ENCODE data around the gene ANTXR1. TPM values are rescaled to one million over a fixed set of nuclear protein-coding genes. Genes with fewer than 3 reads are reported as not detected.

Gene ANTXR1
- total RNA-seq, 6 donors from 2014 or later = 11.5 to 76.4 (median 31.4) TPM

DNA sequence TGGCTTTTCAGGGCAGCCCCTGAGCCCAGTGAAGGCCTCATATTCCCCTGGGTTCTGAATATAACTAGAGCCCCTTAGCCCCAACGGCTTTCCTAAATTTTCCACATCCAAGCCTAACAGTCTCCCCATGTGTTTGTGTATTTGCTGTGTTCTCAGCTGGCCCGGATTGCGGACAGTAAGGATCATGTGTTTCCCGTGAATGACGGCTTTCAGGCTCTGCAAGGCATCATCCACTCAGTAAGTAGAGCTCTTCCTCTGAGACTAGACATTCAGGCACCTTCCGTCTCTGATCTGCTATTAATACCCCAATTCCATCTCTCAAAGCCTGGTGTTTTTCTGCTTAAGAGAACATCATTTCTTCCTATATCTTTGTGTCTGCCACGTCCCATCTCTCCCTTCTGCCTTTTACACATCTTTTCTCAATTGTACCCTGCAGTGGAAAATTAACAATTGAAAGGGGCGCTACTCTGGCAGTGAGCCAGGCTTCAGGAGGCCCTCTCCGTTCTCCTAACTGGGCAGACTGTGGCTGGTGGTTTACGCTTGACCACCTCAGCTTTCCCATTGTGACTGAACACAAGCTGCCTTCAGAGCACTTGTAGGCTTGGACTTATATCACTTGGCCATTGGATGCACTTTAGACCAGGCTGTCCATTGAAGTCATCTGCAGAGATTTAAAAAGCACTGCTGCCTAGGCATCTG is 64.4 kb downstream of the ANTXR1 start:
- H3K4me1 ChIP-seq = peaks cover 4 to 7% (median 6%) of the 10 kb centered on the region in 4 donors
- no peaks in the 10 kb centered on the region for H3K27me3 ChIP-seq
- ATAC-seq (ENCODE audit: low FRiP score in 2 of 2) = no peak
- H3K9me3 ChIP-seq = no peaks in the 10 kb centered on the region
- H3K4me3 ChIP-seq = no peak overlapping the region
- H3K27ac ChIP-seq = peak overlapping the region in 1 of 4 donors; percentile 29
- no peak for TF ChIP-seq POLR2A (IDR thresholded peaks at IDR 0.05)
- TF ChIP-seq POLR2AphosphoS5 (IDR thresholded peaks at IDR 0.05) = no peak
- no peak for TF ChIP-seq EP300 (IDR thresholded peaks at IDR 0.05)
- TF ChIP-seq, protein P1, sequence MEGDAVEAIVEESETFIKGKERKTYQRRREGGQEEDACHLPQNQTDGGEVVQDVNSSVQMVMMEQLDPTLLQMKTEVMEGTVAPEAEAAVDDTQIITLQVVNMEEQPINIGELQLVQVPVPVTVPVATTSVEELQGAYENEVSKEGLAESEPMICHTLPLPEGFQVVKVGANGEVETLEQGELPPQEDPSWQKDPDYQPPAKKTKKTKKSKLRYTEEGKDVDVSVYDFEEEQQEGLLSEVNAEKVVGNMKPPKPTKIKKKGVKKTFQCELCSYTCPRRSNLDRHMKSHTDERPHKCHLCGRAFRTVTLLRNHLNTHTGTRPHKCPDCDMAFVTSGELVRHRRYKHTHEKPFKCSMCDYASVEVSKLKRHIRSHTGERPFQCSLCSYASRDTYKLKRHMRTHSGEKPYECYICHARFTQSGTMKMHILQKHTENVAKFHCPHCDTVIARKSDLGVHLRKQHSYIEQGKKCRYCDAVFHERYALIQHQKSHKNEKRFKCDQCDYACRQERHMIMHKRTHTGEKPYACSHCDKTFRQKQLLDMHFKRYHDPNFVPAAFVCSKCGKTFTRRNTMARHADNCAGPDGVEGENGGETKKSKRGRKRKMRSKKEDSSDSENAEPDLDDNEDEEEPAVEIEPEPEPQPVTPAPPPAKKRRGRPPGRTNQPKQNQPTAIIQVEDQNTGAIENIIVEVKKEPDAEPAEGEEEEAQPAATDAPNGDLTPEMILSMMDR (IDR thresholded peaks at IDR 0.05) = no peak
- WGBS, 2 donors = 89 to 90% methylated on average over 10 of the region's 10 CpGs
- DNase-seq = no peak
- H3K36me3 ChIP-seq = peaks cover 0 to 5% (median 0%) of the 10 kb centered on the region in 4 donors

DNA sequence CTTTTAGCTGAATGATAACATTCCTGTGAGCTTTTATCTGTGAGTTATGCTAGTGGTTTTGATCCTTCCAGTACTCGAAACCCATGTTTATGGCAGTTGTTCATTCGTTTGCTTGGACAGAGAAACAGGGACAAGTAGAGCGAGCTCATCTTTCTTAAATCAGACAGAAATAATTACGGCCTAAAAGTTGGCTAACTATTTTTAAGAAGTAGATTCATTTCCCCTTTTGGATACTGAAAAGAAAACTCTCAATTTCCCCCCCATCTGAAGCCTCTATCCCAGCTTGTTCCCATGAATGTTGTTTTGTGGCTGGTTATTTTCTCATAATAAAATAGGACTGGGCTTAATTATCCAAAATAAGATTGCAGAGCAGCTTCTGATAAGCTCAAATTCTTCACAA is 67.1 kb downstream of the ANTXR1 start:
- 77 to 78% methylated on average over 4 of the region's 4 CpGs for WGBS, 2 donors
- TF ChIP-seq, protein P1 (IDR thresholded peaks at IDR 0.05) = no peak
- TF ChIP-seq POLR2AphosphoS5 (IDR thresholded peaks at IDR 0.05) (no peak), EP300 (IDR thresholded peaks at IDR 0.05) (no peak), POLR2A (IDR thresholded peaks at IDR 0.05) (no peak)
- H3K4me1 ChIP-seq = peaks cover 19 to 24% (median 21%) of the 10 kb centered on the region in 4 donors
- peaks cover 0 to 5% (median 0%) of the 10 kb centered on the region in 4 donors for H3K36me3 ChIP-seq
- ATAC-seq (ENCODE audit: low FRiP score in 2 of 2) = no peak
- no peaks in the 10 kb centered on the region for H3K9me3 ChIP-seq
- no peak for DNase-seq
- H3K4me3 ChIP-seq = no peak overlapping the region
- no peaks in the 10 kb centered on the region for H3K27me3 ChIP-seq
- no peak overlapping the region for H3K27ac ChIP-seq

DNA sequence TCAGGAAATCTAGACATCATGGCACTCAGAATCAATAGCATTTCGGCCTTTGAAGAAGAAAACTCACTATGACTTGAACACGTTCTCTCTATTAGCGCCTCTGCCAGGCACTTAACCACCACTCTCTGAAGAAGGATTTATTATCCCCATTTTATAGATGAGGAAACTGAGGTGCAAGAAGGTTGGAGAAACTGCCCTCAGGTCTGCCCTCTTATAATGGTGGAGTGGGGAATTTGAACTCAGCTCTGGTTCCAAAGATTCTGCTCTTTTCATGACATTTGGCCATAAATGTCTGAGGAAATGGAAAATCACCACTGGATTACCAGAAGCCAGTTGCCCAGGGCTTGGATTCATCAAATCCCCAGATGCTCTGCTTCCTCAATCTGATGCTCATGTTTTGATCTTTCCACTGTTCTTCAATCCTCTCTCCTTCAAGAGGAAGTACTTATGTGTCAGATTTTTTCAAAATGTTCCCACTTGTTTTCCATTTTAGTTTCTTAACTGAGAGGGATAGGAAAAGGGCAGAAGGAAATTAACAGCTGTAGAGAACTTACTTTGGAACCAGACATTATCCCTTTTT is 68.1 kb downstream of the ANTXR1 start:
- 86 to 96% methylated on average over 3 of the region's 3 CpGs for WGBS, 2 donors
- H3K4me3 ChIP-seq = no peak overlapping the region
- TF ChIP-seq EP300 (IDR thresholded peaks at IDR 0.05) = no peak
- no peak for TF ChIP-seq POLR2AphosphoS5 (IDR thresholded peaks at IDR 0.05)
- no peaks in the 10 kb centered on the region for H3K9me3 ChIP-seq
- no peaks in the 10 kb centered on the region for H3K27me3 ChIP-seq
- ATAC-seq (ENCODE audit: low FRiP score in 2 of 2) = peak in 1 of 2 donors; percentile 42
- peak overlapping the region in 1 of 4 donors; percentile 78 for H3K27ac ChIP-seq
- H3K4me1 ChIP-seq = peaks cover 19 to 25% (median 21%) of the 10 kb centered on the region in 4 donors
- peaks cover 0 to 5% (median 0%) of the 10 kb centered on the region in 4 donors for H3K36me3 ChIP-seq
- DNase-seq = no peak

DNA sequence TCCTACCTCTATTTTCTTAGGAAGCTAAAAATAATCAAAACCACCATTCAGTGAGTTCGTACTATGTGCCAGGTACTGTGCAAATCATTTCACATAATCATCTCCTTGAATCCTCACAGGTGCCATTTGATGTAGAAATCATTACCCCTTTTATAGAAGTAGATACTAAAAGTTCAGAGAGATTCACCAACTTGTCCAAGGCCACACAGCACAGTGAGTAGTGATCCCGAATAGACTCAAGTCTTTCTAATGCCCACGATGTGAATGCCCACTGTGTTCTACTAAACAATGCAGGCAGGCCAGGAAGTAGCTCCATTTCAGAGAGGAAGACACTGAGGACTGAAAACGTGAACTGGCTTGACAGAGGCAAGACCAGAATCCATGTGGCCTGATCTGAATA is 68.8 kb downstream of the ANTXR1 start:
- WGBS, 2 donors = 75 to 87% methylated on average over 4 of the region's 4 CpGs
- Histone ChIP-seq H3K27me3 (no peaks in the 10 kb centered on the region), H3K9me3 (no peaks in the 10 kb centered on the region), H3K36me3 (peaks cover 0 to 5% (median 0%) of the 10 kb centered on the region in 4 donors), H3K4me3 (no peak overlapping the region), H3K27ac (peak overlapping the region; percentile 55 to 78 (median 74)), H3K4me1 (peaks cover 20 to 31% (median 25%) of the 10 kb centered on the region in 4 donors)
- TF ChIP-seq EP300 (IDR thresholded peaks at IDR 0.05) (no peak), POLR2A (IDR thresholded peaks at IDR 0.05) (no peak)
- TF ChIP-seq, protein P1 (IDR thresholded peaks at IDR 0.05) = no peak
- no peak for ATAC-seq (ENCODE audit: low FRiP score in 2 of 2)
- DNase-seq = no peak

DNA sequence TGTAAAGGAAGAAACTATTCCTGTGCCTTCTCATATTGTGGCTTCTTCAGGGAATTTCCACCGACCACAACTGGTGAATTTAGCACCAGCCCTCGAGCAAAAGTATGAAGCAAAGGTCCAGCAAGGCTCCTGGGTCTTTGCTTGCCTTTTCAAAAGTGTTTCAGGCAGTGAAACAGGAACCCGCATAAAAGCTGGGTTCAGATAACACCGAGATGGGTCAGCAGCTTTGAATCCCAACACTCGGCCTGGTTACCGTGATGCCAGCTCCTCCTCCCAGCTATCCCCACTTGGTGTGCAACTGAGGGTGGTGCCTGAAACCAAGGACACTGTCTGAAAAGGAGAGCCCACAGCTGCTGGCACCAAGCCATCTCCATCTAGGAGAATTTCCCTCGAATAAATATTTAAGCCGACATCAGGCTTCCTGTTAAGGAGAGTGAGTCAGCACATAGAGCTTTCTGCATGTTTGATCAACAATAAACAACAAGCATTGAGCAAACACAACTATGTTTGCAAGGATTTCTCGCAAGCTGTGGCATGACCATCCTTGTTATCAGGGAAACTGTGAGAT is 69.5 kb downstream of the ANTXR1 start:
- no peaks in the 10 kb centered on the region for H3K9me3 ChIP-seq
- peak; percentile 51 to 58 for ATAC-seq (ENCODE audit: low FRiP score in 2 of 2)
- DNase-seq = peak in 1 of 2 donors; percentile 53
- H3K27me3 ChIP-seq = no peaks in the 10 kb centered on the region
- TF ChIP-seq EP300 (IDR thresholded peaks at IDR 0.05) (peak in 2 of 4 donors; percentile 47 to 77), POLR2AphosphoS5 (IDR thresholded peaks at IDR 0.05) (peak; percentile 57 to 59)
- TF ChIP-seq, protein P1 (IDR thresholded peaks at IDR 0.05) = no peak
- WGBS, 2 donors = 19 to 24% methylated on average over 7 to 9 of the region's 9 CpGs
- H3K4me3 ChIP-seq = no peak overlapping the region
- peaks cover 20 to 32% (median 31%) of the 10 kb centered on the region in 4 donors for H3K4me1 ChIP-seq
- H3K27ac ChIP-seq = peak overlapping the region; percentile 55 to 78 (median 74)
- peaks cover 0 to 5% (median 0%) of the 10 kb centered on the region in 4 donors for H3K36me3 ChIP-seq
